ENCODE data around the gene FAM98B. TPM values are rescaled to one million over a fixed set of nuclear protein-coding genes. Genes with fewer than 3 reads are reported as not detected.

FAM98B gene
- total RNA-seq, 2 donors from 2014 or later: 23.8 to 40.3 TPM

DNA sequence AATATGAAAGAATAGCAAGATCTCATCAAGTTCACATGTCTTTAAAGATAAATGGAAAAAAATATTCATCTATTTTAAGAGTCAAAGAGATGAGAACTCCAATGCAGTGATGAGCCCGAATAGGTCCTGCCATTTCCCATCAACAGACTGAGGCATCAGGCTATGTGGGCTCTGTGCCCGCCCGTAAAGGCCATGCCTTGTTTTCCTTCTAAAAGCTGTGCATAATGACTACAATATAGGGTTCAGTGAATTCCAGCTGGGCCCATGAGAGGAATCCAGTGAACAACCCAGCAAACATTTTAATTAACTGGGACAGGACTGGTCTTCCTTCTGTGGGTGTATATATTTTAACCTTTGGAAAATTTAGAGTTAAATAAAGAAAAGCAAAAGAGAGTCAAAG lies 66.1 kb downstream of the FAM98B start:
- ATAC-seq: no peak
- Mint-ChIP-seq H3K36me3 (peaks cover 23 to 33% of the 10 kb centered on the region in 2 donors), H3K9me3 (no peaks in the 10 kb centered on the region), H3K27ac (no peak overlapping the region)
- DNase-seq (ENCODE audit: low spot score in 2 of 2): no peak

DNA sequence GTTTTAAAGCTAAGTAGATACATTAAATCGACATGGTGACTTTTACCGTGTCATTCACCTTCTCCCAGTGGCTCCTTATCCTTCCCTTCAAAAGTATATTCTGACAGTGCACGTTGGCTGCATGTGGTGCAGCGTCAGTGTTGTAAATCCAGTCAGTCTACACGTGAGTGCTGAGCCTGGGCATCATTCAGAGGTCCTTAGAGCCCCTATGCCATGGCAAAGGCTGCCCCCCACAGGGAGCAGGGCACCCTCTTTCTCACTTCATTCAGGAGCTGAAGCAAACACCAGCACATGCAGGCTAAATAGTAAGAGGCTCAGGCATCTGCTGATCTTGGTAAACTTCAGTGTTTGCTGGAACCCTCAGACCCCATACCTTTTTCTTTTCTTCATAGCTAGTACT lies 67.4 kb downstream of the FAM98B start:
- DNase-seq (ENCODE audit: low spot score in 2 of 2) (no peak), ATAC-seq (peak in 1 of 2 donors; percentile 37)
- Mint-ChIP-seq H3K36me3 (peaks cover 18 to 34% of the 10 kb centered on the region in 2 donors), H3K27ac (peak overlapping the region; percentile 11 to 87), H3K9me3 (no peaks in the 10 kb centered on the region)

DNA sequence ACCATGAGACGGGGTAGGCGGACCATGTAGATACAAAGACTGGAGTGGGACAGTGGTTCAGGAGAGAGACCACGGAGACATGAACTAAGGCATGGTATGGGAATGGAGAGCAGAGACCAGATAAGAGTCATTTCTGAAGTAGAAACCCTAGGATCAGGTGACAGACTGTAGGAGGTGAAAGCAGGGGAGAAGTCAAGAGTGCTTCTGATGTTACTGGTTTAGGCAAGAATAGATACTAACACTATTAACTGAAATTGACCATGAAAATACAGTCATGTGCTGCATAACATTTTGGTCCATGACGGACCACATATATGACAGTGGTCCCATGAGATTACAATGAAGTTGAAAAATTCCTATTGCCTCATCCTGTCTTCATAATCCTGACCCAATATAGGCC lies 69.0 kb downstream of the FAM98B start:
- peaks cover 14 to 33% of the 10 kb centered on the region in 2 donors for H3K36me3 Mint-ChIP-seq
- ATAC-seq (peak in 1 of 2 donors; percentile 74), DNase-seq (ENCODE audit: low spot score in 2 of 2) (no peak)
- peak overlapping the region in 1 of 2 donors; percentile 10 for H3K27ac Mint-ChIP-seq
- H3K9me3 Mint-ChIP-seq: no peaks in the 10 kb centered on the region

DNA sequence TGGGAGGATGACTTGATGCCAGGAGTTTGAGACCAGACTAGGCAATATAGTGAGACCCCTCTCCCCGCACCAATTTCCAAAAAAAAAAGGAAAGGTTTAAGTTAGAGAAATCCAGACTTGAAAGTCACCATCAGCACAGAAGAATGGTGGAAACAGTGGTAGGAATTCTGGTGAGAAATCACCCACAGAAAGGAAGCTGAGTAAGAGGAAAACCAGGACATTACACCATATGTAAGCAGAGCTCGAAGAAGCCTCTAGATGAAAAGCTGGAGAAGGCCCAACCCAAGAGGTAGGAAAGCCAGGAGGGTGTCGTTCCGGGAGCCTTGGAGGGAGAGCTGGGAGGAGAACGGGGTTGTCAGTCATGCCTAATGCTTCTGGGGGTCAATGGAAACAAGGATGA lies 70.2 kb downstream of the FAM98B start:
- no peak for DNase-seq (ENCODE audit: low spot score in 2 of 2)
- Mint-ChIP-seq H3K9me3 (peaks cover 6 to 9% of the 10 kb centered on the region in 2 donors), H3K27ac (peak overlapping the region; percentile 18 to 21), H3K36me3 (peaks cover 19 to 39% of the 10 kb centered on the region in 2 donors)
- no peak for ATAC-seq

DNA sequence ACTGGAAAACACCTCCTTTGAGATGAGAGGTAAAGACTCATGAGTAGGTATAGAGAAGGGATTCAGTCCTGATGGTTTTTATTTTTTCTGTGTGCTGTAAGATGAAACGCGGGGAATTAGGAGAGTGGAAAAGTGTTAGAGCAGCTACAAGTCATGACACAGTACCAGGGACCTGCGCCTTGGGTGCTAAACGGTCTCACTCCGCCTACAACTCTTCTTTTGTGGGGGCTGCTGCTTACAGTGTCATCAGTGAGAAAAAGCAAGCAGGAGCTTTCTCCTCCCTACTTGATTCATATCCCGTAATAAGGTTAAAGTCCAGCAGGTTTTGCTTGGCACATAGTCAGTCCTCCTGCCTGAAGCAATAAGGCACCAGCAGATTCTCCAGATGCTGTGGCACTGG lies 71.6 kb downstream of the FAM98B start:
- Mint-ChIP-seq H3K9me3 (peaks cover 9 to 11% of the 10 kb centered on the region in 2 donors), H3K36me3 (peaks cover 32 to 46% of the 10 kb centered on the region in 2 donors), H3K27ac (no peak overlapping the region)
- no peak for ATAC-seq
- no peak for DNase-seq (ENCODE audit: low spot score in 2 of 2)

DNA sequence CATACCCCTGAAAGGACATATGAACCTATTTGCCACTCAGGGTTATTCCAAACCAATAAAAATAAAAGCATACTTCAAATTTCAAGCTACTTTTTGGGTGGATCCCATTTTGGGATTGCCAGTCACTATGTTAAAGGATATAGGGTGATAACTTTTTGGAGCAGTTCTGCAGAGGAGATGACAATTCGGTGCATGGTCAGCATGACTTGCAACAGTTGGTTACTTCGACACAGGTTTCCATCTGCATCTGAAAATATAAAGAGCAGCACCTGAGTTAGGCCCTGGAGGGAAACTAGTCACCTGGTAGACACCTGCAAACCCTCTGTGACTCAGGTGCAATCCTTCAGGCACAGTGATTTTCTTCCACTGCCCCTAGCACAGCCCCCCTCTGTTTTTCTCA lies 72.2 kb downstream of the FAM98B start:
- H3K9me3 Mint-ChIP-seq: peaks cover 9 to 11% of the 10 kb centered on the region in 2 donors
- H3K36me3 Mint-ChIP-seq: peaks cover 35 to 50% of the 10 kb centered on the region in 2 donors
- ATAC-seq (no peak), DNase-seq (ENCODE audit: low spot score in 2 of 2) (no peak)
- no peak overlapping the region for H3K27ac Mint-ChIP-seq

DNA sequence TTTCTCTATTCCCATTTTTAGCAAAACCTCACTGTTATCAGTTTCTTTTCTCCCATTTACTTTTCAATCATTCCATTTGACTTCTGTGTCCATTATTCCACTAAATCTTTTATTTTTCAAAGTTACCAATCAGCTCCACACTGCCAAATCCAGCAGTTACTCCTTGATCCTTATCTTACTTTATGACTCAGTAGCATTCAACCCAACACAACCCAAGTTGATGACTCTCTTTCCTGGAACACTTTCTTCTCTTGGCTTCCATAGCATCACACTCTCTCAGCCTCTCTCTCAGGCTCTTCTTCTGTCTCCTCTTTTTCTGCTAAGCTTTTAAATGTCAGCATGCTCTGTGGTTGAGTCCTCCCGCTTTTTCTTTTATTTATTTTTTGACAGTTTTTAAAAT lies 74.4 kb downstream of the FAM98B start:
- peak in 1 of 2 donors; percentile 37 for ATAC-seq
- no peak for DNase-seq (ENCODE audit: low spot score in 2 of 2)
- Mint-ChIP-seq H3K27ac (peak overlapping the region in 1 of 2 donors; percentile 86), H3K36me3 (peaks cover 43 to 61% of the 10 kb centered on the region in 2 donors), H3K9me3 (peaks cover 9 to 11% of the 10 kb centered on the region in 2 donors)

DNA sequence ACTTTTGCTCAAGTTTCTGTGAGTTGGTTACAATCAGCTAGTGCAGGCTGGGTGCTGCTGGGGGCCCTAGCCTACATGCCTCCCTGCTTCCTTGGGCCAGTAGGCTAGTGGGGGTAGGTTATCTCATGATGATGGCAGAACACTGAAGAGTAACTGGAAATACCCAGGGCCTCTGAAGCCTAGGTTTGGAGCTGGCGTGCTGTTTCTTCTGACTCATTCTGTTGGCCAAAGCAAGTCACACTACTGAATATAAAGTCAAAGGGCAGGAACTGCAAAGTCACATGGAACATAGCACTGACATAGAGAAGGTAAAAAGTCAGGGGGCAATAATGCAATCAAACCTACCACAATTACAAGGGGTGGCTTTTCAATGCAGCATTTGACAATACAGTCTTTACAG lies 76.2 kb downstream of the FAM98B start:
- Mint-ChIP-seq H3K36me3 (peaks cover 47 to 65% of the 10 kb centered on the region in 2 donors), H3K27ac (peak overlapping the region; percentile 53 to 86), H3K9me3 (peaks cover 9 to 11% of the 10 kb centered on the region in 2 donors)
- ATAC-seq (peak; percentile 87 to 95), DNase-seq (ENCODE audit: low spot score in 2 of 2) (peak in 1 of 2 donors; percentile 19)

DNA sequence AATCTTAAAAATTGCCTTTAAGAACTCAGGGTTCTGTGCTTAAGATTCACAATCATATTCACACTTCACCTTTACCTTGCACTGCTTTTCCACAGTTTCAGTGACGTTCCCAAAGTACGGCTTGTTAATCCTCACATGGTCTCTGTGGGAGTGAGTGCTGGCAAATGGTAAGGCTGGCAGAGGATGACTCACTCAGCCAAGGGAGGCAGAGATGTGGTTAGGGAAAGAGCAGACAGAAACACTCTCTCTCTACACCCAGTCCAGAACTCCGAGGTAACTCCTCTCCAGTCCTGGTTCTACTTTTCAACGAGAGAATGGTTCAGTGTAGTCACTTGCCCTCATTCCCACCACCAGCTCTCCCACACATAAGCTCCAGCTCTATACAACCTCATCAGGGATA lies 77.6 kb downstream of the FAM98B start:
- ATAC-seq (no peak), DNase-seq (ENCODE audit: low spot score in 2 of 2) (no peak)
- H3K9me3 Mint-ChIP-seq: peaks cover 9 to 11% of the 10 kb centered on the region in 2 donors
- H3K36me3 Mint-ChIP-seq: peaks cover 47 to 73% of the 10 kb centered on the region in 2 donors
- H3K27ac Mint-ChIP-seq: peak overlapping the region in 1 of 2 donors; percentile 73

DNA sequence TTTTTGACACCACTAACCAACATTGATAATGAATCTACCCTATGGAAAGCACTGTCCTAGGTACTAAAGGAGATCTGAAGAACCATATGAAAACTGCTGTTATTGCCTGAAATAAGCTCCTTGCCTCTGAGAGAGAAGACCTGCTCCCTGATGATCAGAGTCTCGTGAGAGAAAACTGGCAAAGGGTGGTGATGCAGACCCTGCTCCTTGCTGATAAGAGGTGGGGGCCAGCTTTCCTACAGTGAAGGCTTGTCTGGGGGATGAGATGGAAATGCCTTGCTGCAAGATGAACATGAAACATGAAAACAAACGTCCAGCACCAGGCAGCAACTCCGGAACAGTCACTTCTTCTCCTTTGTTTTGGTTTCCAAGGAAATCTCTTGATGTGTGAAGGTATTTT lies 78.8 kb downstream of the FAM98B start:
- peaks cover 47 to 85% of the 10 kb centered on the region in 2 donors for H3K36me3 Mint-ChIP-seq
- ATAC-seq (no peak), DNase-seq (ENCODE audit: low spot score in 2 of 2) (no peak)
- H3K27ac Mint-ChIP-seq: peak overlapping the region in 1 of 2 donors; percentile 73
- peaks cover 9 to 11% of the 10 kb centered on the region in 2 donors for H3K9me3 Mint-ChIP-seq

DNA sequence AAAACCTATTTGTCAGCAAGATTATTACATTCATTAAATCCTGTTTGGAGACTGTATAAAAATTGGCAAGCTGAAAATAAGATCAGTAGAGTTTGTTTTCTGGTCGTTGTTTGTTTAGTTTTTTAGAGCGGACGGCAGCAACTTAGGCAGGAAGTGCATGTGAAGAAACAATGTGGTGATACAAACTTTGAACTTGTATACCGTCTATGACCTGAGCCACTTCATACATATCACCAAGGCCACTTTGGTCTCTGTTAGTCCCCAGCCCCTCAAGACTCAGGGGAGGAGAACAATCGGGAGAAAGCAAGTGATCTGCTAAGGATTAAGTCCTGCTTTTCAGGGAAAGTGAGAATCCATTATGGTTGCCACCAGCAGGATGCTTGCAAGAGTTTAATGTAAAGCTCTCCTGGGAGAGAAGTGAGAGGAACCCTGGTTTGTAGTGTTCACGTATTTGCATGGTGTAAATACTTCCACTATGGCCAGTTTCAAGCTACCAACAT lies 79.5 kb downstream of the FAM98B start:
- no peak for DNase-seq (ENCODE audit: low spot score in 2 of 2)
- ATAC-seq: no peak
- H3K36me3 Mint-ChIP-seq: peaks cover 41 to 84% of the 10 kb centered on the region in 2 donors
- peak overlapping the region in 1 of 2 donors; percentile 73 for H3K27ac Mint-ChIP-seq
- H3K9me3 Mint-ChIP-seq: peaks cover 7 to 9% of the 10 kb centered on the region in 2 donors

DNA sequence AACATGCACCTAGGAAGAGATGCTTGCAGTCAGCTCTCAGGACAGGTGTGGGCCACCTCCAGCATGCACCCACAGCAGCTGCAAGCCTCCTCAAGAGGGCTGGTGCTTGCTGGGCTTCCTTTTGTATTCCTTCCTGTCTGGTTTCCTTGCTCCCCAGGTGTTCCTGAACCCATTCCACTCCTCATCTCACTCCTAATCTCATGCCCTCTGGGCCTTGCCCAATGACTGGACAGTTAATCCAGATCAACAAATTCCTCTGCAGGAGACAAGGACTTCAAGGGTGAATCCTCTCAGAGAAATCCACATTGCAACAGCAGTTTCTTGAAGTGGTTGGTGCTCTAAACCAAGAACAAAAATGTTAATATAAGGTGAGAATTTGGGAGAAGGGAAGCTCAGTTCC lies 80.0 kb downstream of the FAM98B start:
- ATAC-seq: no peak
- DNase-seq (ENCODE audit: low spot score in 2 of 2): no peak
- Mint-ChIP-seq H3K9me3 (peaks cover 5% of the 10 kb centered on the region in 2 donors), H3K36me3 (peaks cover 38 to 80% of the 10 kb centered on the region in 2 donors), H3K27ac (peak overlapping the region in 1 of 2 donors; percentile 73)

DNA sequence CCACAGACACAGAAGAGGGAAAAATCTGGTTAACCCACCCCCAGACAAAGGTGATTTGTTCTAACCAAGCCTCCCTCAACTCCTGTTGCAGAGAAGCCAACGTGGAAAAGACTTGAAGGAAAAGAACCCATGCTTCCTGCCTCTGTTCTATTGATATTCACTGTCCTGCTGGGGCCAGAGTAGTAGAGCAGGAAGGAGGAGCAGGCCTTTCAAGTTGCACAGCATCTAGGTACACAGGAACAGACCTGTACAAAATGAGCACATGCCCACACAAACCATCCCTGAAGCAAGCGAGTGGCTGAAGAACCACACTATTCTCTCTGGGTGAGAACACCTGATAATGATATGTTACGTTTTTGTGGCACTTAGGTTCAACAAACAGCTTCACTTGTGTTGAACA lies 80.8 kb downstream of the FAM98B start:
- Mint-ChIP-seq H3K36me3 (peaks cover 30 to 72% of the 10 kb centered on the region in 2 donors), H3K9me3 (no peaks in the 10 kb centered on the region), H3K27ac (peak overlapping the region; percentile 31 to 73)
- DNase-seq (ENCODE audit: low spot score in 2 of 2) (no peak), ATAC-seq (no peak)

DNA sequence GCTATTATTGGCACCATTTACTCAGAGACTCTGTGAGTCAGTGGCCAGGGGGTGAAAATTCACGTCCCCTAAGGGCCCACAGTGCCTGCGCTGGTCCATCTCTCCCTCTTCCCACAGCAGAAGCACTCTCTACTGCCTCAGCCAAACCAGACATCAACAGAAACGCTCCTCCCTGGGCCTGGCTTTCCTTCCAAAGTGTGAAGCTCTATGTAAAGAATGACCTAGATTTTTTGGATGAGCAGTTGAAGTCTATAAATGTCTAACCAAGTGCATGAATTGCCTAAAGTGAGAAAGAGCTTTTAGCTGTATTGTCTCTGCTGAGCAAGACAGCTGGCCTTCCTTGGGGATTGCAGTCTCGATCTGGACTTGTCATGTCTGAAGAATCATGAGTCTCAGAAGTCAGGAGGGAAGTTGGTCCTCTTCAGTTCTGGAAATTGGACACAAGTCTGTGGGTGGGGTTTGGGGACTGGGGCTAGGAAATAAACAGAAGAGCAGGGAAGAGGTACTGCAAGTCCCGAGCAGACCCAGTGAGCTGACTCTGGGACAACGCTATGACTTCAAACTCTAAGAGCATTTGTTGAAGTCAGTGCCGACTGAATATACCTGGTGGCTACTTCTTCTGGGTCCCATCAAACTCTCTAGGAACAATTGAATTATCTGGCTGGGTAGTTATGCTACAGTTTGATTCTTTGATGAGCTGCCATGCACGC lies 81.7 kb downstream of the FAM98B start:
- no peaks in the 10 kb centered on the region for H3K9me3 Mint-ChIP-seq
- no peak for ATAC-seq

DNA sequence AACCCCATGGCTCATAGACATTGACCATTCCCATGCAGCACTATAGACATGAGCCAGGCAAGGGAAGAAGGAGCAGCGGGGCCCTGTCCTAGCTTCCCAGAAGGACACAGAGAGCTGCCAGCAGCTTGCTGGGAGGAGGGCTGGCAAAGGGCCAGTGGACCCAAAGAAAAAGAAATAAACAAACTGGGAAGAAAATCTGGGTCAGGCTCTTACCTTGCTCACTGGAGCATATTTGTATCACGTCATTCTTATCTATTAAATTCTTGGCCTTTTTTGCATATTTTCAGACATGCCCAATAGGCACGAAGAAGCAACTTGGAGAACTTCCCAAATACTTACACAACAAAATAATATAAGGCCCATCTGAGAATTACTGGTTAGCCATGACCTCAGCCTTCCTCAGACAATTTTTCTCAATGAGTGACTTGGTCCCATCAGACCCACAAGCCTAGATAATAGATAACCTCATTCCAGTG lies 82.3 kb downstream of the FAM98B start:
- no peak for DNase-seq (ENCODE audit: low spot score in 2 of 2)
- H3K36me3 Mint-ChIP-seq: peaks cover 20 to 60% of the 10 kb centered on the region in 2 donors
- H3K27ac Mint-ChIP-seq: peak overlapping the region in 1 of 2 donors; percentile 73
- no peak for ATAC-seq
- no peaks in the 10 kb centered on the region for H3K9me3 Mint-ChIP-seq

More for the DNA sequence above, 81.7 kb downstream of the FAM98B start:
- no peak for DNase-seq (ENCODE audit: low spot score in 2 of 2)
- peaks cover 21 to 62% of the 10 kb centered on the region in 2 donors for H3K36me3 Mint-ChIP-seq
- H3K27ac Mint-ChIP-seq: peak overlapping the region; percentile 23 to 73

All from activated naive CD4-positive, alpha-beta T cell treated with anti-CD3 and anti-CD28 coated beads, Interleukin-2, amount 50 U/mL, for 72 hours (primary cell).